HepG2 (cell line): ENCODE data around the gene PAQR5. TPM values are rescaled to one million over a fixed set of nuclear protein-coding genes. Genes with fewer than 3 reads are reported as not detected.

ENCODE experiments used
- ATAC-seq: fragments of 200-7000 bp; cut with Tn5 transposase; 3 replicates; pipeline ENCODE4 v1.9.1; 2020; ENCODE audit warnings: mild to moderate bottlenecking, moderate library complexity
- BruUV-seq: library from RNA; stranded (reverse); fragments of 400-500 nt; replicated peaks from 2 replicates; lab custom pipeline; 2021; lab: Mats Ljungman, UMichigan
- CTCF ChIA-PET: fragments of 300-600 bp; formaldehyde crosslinking; extraction: SDS; loops from one replicate; lab custom pipeline; 2021; ENCODE audit warnings: low total read pairs, inconsistent platforms, low intra/inter-chr PET ratio; lab: Yijun Ruan, JAX
- POLR2A ChIA-PET: fragments of 350-600 bp; sonication (Branson Sonifier 250); formaldehyde crosslinking; loops from one replicate; lab custom pipeline; 2020; ENCODE audit warnings: antibody characterized with exemption, inconsistent platforms; lab: Yijun Ruan, JAX
- DNase-seq: peaks from one replicate; pipeline ENCODE4 v3.0.0-alpha.2; 2015; ENCODE audit warnings: low spot score
- FAIRE-seq: peaks from 3 replicates; lab custom pipeline; 2011; peaks lifted over from hg19 to GRCh38; lab: Jason Lieb, UNC
- H2AFZ ChIP-seq: one replicate; pipeline ENCODE4 v1.6.1; 2011; ENCODE audit warnings: low read length, inconsistent platforms
- H3K27ac ChIP-seq: fragments of 300-600 bp; 3 replicates; pipeline ENCODE4 v1.8.0; 2011; ENCODE audit warnings: mixed run types, mild to moderate bottlenecking, mixed read lengths, low read length, inconsistent platforms; ENCODE audit not compliant: insufficient read depth; ENCODE audit errors: extremely low read length
- H3K27me3 ChIP-seq, 2 experiments: fragments of 200-600 bp in 1 of 2; 2 replicates in 1 of 2; 3 replicates in 1 of 2; pipeline versions ENCODE4 v1.6.0 to v1.8.0; 2011; ENCODE audit warnings: low read length in 2 of 2, mild to moderate bottlenecking in 2 of 2, moderate library complexity in 2 of 2, inconsistent platforms in 1 of 2; ENCODE audit not compliant: insufficient read depth in 2 of 2, control insufficient read depth in 1 of 2
- H3K36me3 ChIP-seq, 2 experiments: fragments of 200-600 bp in 1 of 2; replicated peaks in 1 of 2; 2 replicates in 1 of 2; 3 replicates in 1 of 2; pipeline versions ENCODE4 v1.5.1 to v1.8.0; 2011; ENCODE audit warnings: low read length in 2 of 2, inconsistent platforms in 1 of 2; ENCODE audit not compliant: insufficient read depth in 2 of 2, control insufficient read depth in 1 of 2
- H3K4me1 ChIP-seq: 2 replicates; pipeline ENCODE4 v1.5.1; 2012; ENCODE audit warnings: low read length, inconsistent platforms; ENCODE audit not compliant: insufficient read depth
- H3K4me2 ChIP-seq: 2 replicates; pipeline ENCODE4 v1.6.0; 2011; ENCODE audit warnings: low read depth, low read length, inconsistent platforms
- H3K4me3 ChIP-seq, 3 experiments: fragments of 200-600 bp in 1 of 3; sonication (generic), shearing (Covaris generic) in 1 of 3; replicated peaks in 1 of 3; 2 replicates each; pipeline ENCODE4 v1.5.1; 2011 to 2016; ENCODE audit warnings: low read length in 3 of 3, inconsistent platforms in 2 of 3, low read depth in 2 of 3, mild to moderate bottlenecking in 2 of 3, control low read depth in 1 of 3, mixed read lengths in 1 of 3; ENCODE audit not compliant: insufficient read depth in 1 of 3
- H3K79me2 ChIP-seq: one replicate; pipeline ENCODE4 v1.6.1; 2011; ENCODE audit warnings: low read length, inconsistent platforms; ENCODE audit not compliant: insufficient read depth
- H3K9ac ChIP-seq: 2 replicates; pipeline ENCODE4 v1.6.0; 2011; ENCODE audit warnings: mild to moderate bottlenecking, low read depth, low read length, inconsistent platforms; ENCODE audit not compliant: insufficient read depth
- H3K9me3 ChIP-seq: 2 replicates; pipeline ENCODE4 v1.5.1; 2012; ENCODE audit warnings: mild to moderate bottlenecking, low read length
- H4K20me1 ChIP-seq: 2 replicates; pipeline ENCODE4 v1.6.0; 2011; ENCODE audit warnings: inconsistent platforms, mild to moderate bottlenecking, low read length, moderate library complexity; ENCODE audit not compliant: insufficient read depth
- ATF7-NPFF ChIP-seq: sonication (generic); formaldehyde crosslinking; IDR thresholded peaks from 2 replicates; pipeline ENCODE4 v1.8.1; 2023; ENCODE audit warnings: mild to moderate bottlenecking, low read depth, missing genetic modification reagents, moderate library complexity
- DPF2 ChIP-seq: sonication (generic); formaldehyde crosslinking; IDR thresholded peaks from 2 replicates; pipeline ENCODE4 v1.4.0; 2020; ENCODE audit warnings: mild to moderate bottlenecking, low read depth, missing genetic modification reagents, borderline replicate concordance
- HDAC1 ChIP-seq: sonication (generic); formaldehyde crosslinking; IDR thresholded peaks from 2 replicates; pipeline ENCODE4 v1.5.1; 2020; ENCODE audit warnings: mild to moderate bottlenecking, missing genetic modification reagents
- IKZF1 ChIP-seq: fragments of 450-650 bp; IDR thresholded peaks from 2 replicates; pipeline ENCODE4 v1.7.1; 2016
- KAT7 ChIP-seq: IDR thresholded peaks from 2 replicates; pipeline ENCODE4 v1.6.1; 2018; ENCODE audit warnings: borderline replicate concordance, missing compliant biosample characterization
- KAT8 ChIP-seq: IDR thresholded peaks from 2 replicates; pipeline ENCODE4 v1.6.1; 2016; ENCODE audit warnings: missing genetic modification reagents, missing compliant biosample characterization
- KDM2A ChIP-seq: sonication (generic); formaldehyde crosslinking; IDR thresholded peaks from 2 replicates; pipeline ENCODE4 v1.4.0; 2020; ENCODE audit warnings: low read depth, missing genetic modification reagents, borderline replicate concordance
- KLF16 ChIP-seq, 2 experiments: sonication (generic) in 1 of 2; formaldehyde crosslinking in 1 of 2; IDR thresholded peaks; 2 replicates each; pipeline versions ENCODE4 v1.6.1 to v1.8.0; 2016 to 2023; ENCODE audit warnings: missing genetic modification reagents in 2 of 2, missing compliant biosample characterization in 1 of 2
- MAFF ChIP-seq: IDR thresholded peaks from 2 replicates; pipeline ENCODE4 v1.6.1; 2011; ENCODE audit warnings: low read depth, low read length, improper control_type of control experiment
- MAFK ChIP-seq, 2 experiments: IDR thresholded peaks in 1 of 2; conservative IDR thresholded peaks in 1 of 2; 2 replicates each; pipeline ENCODE4 v1.6.1; 2011; ENCODE audit warnings: improper control_type of control experiment in 2 of 2, low read length in 2 of 2
- MXD4 ChIP-seq: IDR thresholded peaks from 2 replicates; pipeline ENCODE4 v1.6.1; 2016; ENCODE audit warnings: mild to moderate bottlenecking, missing biosample characterization, missing genetic modification reagents
- NCOA5 ChIP-seq: sonication (generic); formaldehyde crosslinking; IDR thresholded peaks from 2 replicates; pipeline ENCODE4 v1.4.0; 2020; ENCODE audit warnings: missing genetic modification reagents
- NFIC ChIP-seq: IDR thresholded peaks from 2 replicates; pipeline ENCODE4 v1.6.1; 2012; ENCODE audit warnings: mild to moderate bottlenecking, low read length, inconsistent platforms
- RFX1 ChIP-seq: fragments of 450-650 bp; IDR thresholded peaks from 2 replicates; pipeline ENCODE4 v1.6.1; 2017
- SMYD3 ChIP-seq: sonication (generic); formaldehyde crosslinking; IDR thresholded peaks from 2 replicates; pipeline ENCODE4 v1.8.1; 2023; ENCODE audit warnings: mild to moderate bottlenecking, missing genetic modification reagents
- ZNF121 ChIP-seq: sonication (generic); formaldehyde crosslinking; IDR thresholded peaks from 2 replicates; pipeline ENCODE4 v1.5.0; 2020; ENCODE audit warnings: mild to moderate bottlenecking, missing genetic modification reagents
- ZNF235 ChIP-seq: sonication (generic); formaldehyde crosslinking; IDR thresholded peaks from 2 replicates; pipeline ENCODE4 v1.8.1; 2023; ENCODE audit warnings: mild to moderate bottlenecking, missing genetic modification reagents, borderline replicate concordance
- ZNF652 ChIP-seq: IDR thresholded peaks from 2 replicates; pipeline ENCODE4 v1.6.1; 2016; ENCODE audit warnings: low read depth, borderline replicate concordance
- ZSCAN31 ChIP-seq: sonication (generic); formaldehyde crosslinking; IDR thresholded peaks from 2 replicates; pipeline ENCODE4 v1.5.0; 2020; ENCODE audit warnings: low read depth, mild to moderate bottlenecking, missing genetic modification reagents
- WGBS: methylation state at CpG from one replicate; pipeline ENCODE4 v1.1.6; 2017; ENCODE audit warnings: low lambda C conversion rate; 5-methylcytosine and 5-hydroxymethylcytosine counted together
- in situ Hi-C: cut with HindIII; loops from 2 replicates; pipeline ENCODE4 v1.10.0; 2017; ENCODE audit warnings: low pct_unique_long_range_greater_than_20kb; ENCODE audit not compliant: extremely low pct_ligation_motif_present
- intact Hi-C: fragments of 100-400 bp; cut with micrococcal nuclease; formaldehyde crosslinking; loops from one replicate; pipeline ENCODE4 v1.10.0; 2022; ENCODE audit not compliant: unreplicated experiment
- polyA plus RNA-seq, 8 experiments: library from polyadenylated mRNA; depleted of rRNA in 3 of 8; stranded (reverse) in 7 of 8; unstranded in 1 of 8; fragments of >200 nt; fragmentation: Illumina TruSeq in 4 of 8; extraction: Trizol in 4 of 8; gene quantifications; 2 replicates each; pipeline versions ENCODE4 v1.2.1 to v1.2.3, GENCODE V29; 2011 to 2016; ENCODE audit warnings: low read depth in 4 of 8, missing spikeins in 1 of 8, mixed read lengths in 1 of 8; ENCODE audit not compliant: insufficient read depth in 1 of 8
- total RNA-seq, 5 experiments: library from RNA; depleted of rRNA; stranded (reverse); fragments of >200 nt; fragmentation: Illumina TruSeq; extraction: Trizol; gene quantifications; 2 replicates each; pipeline ENCODE4 v1.2.3, GENCODE V29; 2016; ENCODE audit warnings: low read depth in 1 of 5
- TF ChIP-seq, protein P1 (sequence below): IDR thresholded peaks from 2 replicates; pipeline ENCODE4 v1.4.0; 2020; ENCODE audit warnings: mild to moderate bottlenecking, missing genetic modification reagents
- TF ChIP-seq, protein P2 (sequence below): IDR thresholded peaks from 2 replicates; pipeline ENCODE4 v1.6.1; 2016; ENCODE audit warnings: missing compliant biosample characterization, missing genetic modification reagents, borderline replicate concordance

PAQR5 gene
- total and polyA plus RNA-seq, 2 of the 13 experiments (the other 11 are each of a cell fraction or from before 2014, with no cell fraction given), result 0.53 to 1.3 TPM

DNA sequence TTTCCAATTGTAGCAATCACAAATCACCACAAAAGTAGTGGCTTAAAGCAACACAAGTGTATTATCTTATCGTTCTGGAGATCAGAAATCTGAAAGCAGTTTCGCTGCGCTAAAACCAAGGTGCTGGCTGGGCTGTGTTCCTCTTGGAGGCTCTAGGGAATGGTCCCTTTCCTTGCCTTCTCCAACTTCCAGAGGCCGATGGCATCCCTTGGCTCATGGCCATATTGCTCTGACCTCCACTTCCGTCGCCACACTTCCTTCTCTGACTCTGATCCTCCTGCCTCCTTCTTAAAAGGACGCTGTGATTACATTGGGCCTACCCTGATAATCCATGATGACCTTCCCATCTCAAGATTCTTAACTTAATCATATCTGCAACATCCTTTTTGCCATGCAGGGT is 10.7 kb upstream of the PAQR5 start (continued):
- TF ChIP-seq, protein P1, sequence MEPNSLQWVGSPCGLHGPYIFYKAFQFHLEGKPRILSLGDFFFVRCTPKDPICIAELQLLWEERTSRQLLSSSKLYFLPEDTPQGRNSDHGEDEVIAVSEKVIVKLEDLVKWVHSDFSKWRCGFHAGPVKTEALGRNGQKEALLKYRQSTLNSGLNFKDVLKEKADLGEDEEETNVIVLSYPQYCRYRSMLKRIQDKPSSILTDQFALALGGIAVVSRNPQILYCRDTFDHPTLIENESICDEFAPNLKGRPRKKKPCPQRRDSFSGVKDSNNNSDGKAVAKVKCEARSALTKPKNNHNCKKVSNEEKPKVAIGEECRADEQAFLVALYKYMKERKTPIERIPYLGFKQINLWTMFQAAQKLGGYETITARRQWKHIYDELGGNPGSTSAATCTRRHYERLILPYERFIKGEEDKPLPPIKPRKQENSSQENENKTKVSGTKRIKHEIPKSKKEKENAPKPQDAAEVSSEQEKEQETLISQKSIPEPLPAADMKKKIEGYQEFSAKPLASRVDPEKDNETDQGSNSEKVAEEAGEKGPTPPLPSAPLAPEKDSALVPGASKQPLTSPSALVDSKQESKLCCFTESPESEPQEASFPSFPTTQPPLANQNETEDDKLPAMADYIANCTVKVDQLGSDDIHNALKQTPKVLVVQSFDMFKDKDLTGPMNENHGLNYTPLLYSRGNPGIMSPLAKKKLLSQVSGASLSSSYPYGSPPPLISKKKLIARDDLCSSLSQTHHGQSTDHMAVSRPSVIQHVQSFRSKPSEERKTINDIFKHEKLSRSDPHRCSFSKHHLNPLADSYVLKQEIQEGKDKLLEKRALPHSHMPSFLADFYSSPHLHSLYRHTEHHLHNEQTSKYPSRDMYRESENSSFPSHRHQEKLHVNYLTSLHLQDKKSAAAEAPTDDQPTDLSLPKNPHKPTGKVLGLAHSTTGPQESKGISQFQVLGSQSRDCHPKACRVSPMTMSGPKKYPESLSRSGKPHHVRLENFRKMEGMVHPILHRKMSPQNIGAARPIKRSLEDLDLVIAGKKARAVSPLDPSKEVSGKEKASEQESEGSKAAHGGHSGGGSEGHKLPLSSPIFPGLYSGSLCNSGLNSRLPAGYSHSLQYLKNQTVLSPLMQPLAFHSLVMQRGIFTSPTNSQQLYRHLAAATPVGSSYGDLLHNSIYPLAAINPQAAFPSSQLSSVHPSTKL (CRISPR knock-in tag), result no peak
- no peak for TF ChIP-seq KLF16 (CRISPR knock-in tag; IDR thresholded peaks at IDR 0.05)
- no peak for TF ChIP-seq ZNF652
- TF ChIP-seq ATF7-NPFF (CRISPR knock-in tag), result no peak
- no peak for TF ChIP-seq NCOA5 (CRISPR knock-in tag)
- TF ChIP-seq RFX1, result no peak
- no peak for TF ChIP-seq HDAC1
- TF ChIP-seq KAT8 (CRISPR knock-in tag), result no peak
- no peak for TF ChIP-seq ZNF121

DNA sequence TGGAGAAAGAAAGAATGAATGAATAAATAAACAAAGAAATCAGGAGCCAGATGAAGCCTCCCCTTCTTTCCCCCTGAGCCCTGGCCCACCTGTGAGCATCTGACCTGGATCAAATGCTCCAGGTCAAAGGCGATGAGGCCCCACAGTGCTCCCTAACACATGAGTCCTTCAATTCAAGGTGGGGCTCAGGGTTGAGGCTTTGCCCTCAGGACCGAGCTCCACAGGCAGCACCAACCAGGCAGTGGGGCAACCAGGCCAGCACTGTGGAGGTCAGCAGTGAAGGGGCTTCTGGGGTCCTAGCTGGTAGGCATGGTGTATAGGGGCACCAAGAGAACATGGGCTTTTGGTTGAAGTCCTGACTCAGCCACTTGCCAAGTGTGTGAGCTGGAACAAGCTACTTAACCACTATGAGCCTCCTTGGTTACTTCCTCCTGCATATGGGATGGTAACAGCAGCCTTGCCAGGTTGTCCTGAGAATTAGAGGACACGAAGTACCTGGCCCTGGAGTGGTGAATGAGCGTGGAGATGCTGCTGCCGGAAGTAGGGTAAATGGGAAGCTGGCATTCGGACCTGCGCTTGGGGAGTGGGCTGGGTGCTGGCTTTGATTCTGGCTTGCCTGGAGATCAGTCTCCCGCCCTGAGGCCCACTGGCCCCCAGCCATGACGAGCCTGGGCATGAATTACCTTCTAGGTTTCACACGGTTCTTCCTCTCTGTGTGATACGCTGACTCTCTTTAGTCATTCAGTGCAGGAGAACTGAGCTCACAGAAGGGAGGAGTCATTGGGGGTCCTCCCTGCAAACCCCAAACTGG is 10.0 kb upstream of the PAQR5 start:
- peaks cover 0 to 16% of the 10 kb centered on the region in 2 experiments; a peak in 2 of 5 replicates for H3K27me3 ChIP-seq
- no TSS peak for BruUV-seq
- H3K4me3 ChIP-seq, result no peak overlapping the region
- ATAC-seq, result peak; percentile 32; the same call in 2 of the 3 replicates
- H3K9me3 ChIP-seq, result no peaks in the 10 kb centered on the region
- CTCF ChIA-PET, result no interaction called here
- H3K27ac ChIP-seq, result no peak overlapping the region
- H2AFZ ChIP-seq, result no peak overlapping the region
- POLR2A ChIA-PET, result interaction anchor here (1.1 kb wide), 1 partner anchor 13 kb away, joined by 3 read pairs; no protein-coding TSS in a partner anchor
- peaks cover under 1% of the 10 kb centered on the region; the same call in 1 of the 2 replicates for H4K20me1 ChIP-seq
- in situ Hi-C loops, result no loop called here
- H3K4me1 ChIP-seq, result peaks cover 21% of the 10 kb centered on the region
- WGBS, result 44% methylated on average over 9 of the region's 11 CpGs
- intact Hi-C loops, result no loop called here
- H3K36me3 ChIP-seq, result no peaks in the 10 kb centered on the region
- H3K4me2 ChIP-seq, result no peak overlapping the region
- H3K9ac ChIP-seq, result no peak overlapping the region
- H3K79me2 ChIP-seq, result no peaks in the 10 kb centered on the region
- no peak for FAIRE-seq
- no peak for DNase-seq
- TF ChIP-seq MAFK (conservative IDR thresholded peaks at IDR 0.05 in 1 of 2, IDR thresholded peaks at IDR 0.05 in 1 of 2; ENCODE audit: low read length in 2 of 2) (no peak), NFIC (no peak), MXD4 (no peak), KDM2A (CRISPR knock-in tag) (no peak), ZSCAN31 (CRISPR knock-in tag) (no peak), MAFF (no peak), ZNF235 (CRISPR knock-in tag) (no peak), DPF2 (no peak), KAT7 (no peak), IKZF1 (no peak), SMYD3 (no peak)
- TF ChIP-seq, protein P2, sequence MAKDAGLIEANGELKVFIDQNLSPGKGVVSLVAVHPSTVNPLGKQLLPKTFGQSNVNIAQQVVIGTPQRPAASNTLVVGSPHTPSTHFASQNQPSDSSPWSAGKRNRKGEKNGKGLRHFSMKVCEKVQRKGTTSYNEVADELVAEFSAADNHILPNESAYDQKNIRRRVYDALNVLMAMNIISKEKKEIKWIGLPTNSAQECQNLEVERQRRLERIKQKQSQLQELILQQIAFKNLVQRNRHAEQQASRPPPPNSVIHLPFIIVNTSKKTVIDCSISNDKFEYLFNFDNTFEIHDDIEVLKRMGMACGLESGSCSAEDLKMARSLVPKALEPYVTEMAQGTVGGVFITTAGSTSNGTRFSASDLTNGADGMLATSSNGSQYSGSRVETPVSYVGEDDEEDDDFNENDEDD, result no peak
